ENCODE results near the gene LFNG. TPM values are rescaled to one million over a fixed set of nuclear protein-coding genes. Genes with fewer than 3 reads are reported as not detected.

The LFNG gene
- total RNA-seq, 1 donor from 2014 or later = 10.6 TPM

DNA sequence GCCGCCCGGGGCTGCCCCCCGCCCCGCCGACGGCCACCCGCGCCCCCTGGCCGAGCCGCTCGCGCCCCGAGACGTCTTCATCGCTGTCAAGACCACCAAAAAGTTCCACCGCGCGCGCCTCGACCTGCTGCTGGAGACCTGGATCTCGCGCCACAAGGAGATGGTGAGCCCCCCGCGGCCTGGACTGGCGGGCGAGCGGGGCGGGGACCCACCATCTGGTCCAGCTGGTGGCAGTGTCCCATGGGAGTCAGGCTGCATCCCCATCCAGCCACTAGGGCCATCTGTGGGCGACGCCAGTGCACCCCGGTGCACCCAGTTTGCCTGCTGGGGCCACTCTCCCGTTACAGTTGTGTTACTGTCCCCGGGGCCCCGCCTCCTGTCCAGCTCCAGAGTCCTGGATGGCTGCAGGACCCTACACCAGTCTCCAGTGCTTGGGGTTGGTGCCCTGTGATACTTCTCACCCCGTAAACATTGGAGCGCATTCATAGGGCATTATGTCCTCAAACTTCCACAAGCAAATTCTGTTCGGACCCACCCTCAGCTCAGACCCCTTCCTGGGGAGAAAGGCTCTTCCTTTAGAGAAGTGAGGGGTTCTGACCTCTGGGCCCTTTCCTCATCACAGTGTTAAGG is 672 bp downstream of the LFNG start:
- Mint-ChIP-seq H3K4me1 (ENCODE audit: low read depth) (peaks cover 22% of the 10 kb centered on the region), H3K27ac (no peak overlapping the region), H3K9me3 (ENCODE audit: low read depth) (no peaks in the 10 kb centered on the region), H3K4me3 (ENCODE audit: low read depth) (peak overlapping the region; percentile 82), H3K36me3 (ENCODE audit: insufficient read depth) (no peaks in the 10 kb centered on the region), H3K27me3 (peaks cover 32% of the 10 kb centered on the region)
- no peak for DNase-seq (ENCODE audit: low spot score, unreplicated experiment)
- TF ChIP-seq, protein P1, sequence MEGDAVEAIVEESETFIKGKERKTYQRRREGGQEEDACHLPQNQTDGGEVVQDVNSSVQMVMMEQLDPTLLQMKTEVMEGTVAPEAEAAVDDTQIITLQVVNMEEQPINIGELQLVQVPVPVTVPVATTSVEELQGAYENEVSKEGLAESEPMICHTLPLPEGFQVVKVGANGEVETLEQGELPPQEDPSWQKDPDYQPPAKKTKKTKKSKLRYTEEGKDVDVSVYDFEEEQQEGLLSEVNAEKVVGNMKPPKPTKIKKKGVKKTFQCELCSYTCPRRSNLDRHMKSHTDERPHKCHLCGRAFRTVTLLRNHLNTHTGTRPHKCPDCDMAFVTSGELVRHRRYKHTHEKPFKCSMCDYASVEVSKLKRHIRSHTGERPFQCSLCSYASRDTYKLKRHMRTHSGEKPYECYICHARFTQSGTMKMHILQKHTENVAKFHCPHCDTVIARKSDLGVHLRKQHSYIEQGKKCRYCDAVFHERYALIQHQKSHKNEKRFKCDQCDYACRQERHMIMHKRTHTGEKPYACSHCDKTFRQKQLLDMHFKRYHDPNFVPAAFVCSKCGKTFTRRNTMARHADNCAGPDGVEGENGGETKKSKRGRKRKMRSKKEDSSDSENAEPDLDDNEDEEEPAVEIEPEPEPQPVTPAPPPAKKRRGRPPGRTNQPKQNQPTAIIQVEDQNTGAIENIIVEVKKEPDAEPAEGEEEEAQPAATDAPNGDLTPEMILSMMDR (IDR thresholded peaks at IDR 0.05; ENCODE audit: unreplicated experiment) = peak; percentile 26

DNA sequence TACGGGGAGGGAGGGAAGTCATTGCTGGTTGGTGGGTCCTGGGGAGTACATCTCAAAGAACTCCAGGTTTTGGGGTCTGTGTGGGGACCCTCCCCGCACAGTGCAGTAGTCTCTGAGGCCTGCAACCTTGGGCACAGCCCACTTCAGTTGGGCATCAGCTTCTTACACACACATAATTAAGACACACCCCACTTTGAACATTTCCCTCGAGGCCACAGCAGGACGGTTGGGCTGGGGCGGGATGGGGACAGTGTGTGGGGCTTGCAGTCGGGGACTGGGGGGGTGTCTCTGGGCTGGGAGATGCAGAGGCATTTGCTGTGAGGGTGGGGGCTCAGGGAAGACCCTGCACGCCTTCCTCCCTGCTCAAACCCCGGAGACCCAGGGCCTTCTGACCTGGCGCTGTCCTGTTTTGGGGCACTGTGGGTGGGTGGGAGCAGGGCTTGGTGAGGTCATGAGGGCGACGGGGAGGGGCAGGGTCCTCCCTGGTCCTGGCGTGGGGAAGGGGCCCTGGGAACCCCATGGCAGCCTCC is 1.3 kb downstream of the LFNG start:
- no peaks in the 10 kb centered on the region for H3K9me3 Mint-ChIP-seq (ENCODE audit: low read depth)
- H3K4me1 Mint-ChIP-seq (ENCODE audit: low read depth) = peaks cover 22% of the 10 kb centered on the region
- H3K36me3 Mint-ChIP-seq (ENCODE audit: insufficient read depth) = no peaks in the 10 kb centered on the region
- H3K27me3 Mint-ChIP-seq = peaks cover 32% of the 10 kb centered on the region
- H3K4me3 Mint-ChIP-seq (ENCODE audit: low read depth) = peak overlapping the region; percentile 82
- TF ChIP-seq, protein P1 (IDR thresholded peaks at IDR 0.05; ENCODE audit: unreplicated experiment) = no peak
- no peak for DNase-seq (ENCODE audit: low spot score, unreplicated experiment)
- no peak overlapping the region for H3K27ac Mint-ChIP-seq

DNA sequence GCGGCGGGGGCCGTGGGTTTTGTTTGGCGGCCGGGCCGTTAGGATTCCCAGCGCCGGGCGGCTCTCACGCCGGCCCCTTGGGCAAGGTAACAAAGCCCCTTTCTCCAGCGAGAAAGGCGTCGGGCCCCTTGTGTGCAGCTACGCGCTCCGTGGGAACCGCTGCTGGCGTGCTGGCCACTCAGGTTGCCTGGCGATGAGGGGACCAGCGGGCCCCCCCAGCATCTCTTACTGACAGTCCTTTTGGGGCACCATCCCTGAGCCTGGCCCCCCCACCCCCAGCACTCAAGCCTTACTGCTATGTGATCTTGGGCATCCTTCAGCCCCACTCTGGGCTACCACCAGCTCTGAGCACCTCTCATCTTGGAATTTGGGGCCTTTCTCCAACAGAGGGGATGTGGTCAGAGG is 1.8 kb downstream of the LFNG start:
- Mint-ChIP-seq H3K4me1 (ENCODE audit: low read depth) (peaks cover 20% of the 10 kb centered on the region), H3K9me3 (ENCODE audit: low read depth) (no peaks in the 10 kb centered on the region), H3K36me3 (ENCODE audit: insufficient read depth) (no peaks in the 10 kb centered on the region), H3K27ac (no peak overlapping the region), H3K4me3 (ENCODE audit: low read depth) (peak overlapping the region; percentile 45), H3K27me3 (peaks cover 32% of the 10 kb centered on the region)
- no peak for DNase-seq (ENCODE audit: low spot score, unreplicated experiment)
- TF ChIP-seq, protein P1 (IDR thresholded peaks at IDR 0.05; ENCODE audit: unreplicated experiment) = no peak

DNA sequence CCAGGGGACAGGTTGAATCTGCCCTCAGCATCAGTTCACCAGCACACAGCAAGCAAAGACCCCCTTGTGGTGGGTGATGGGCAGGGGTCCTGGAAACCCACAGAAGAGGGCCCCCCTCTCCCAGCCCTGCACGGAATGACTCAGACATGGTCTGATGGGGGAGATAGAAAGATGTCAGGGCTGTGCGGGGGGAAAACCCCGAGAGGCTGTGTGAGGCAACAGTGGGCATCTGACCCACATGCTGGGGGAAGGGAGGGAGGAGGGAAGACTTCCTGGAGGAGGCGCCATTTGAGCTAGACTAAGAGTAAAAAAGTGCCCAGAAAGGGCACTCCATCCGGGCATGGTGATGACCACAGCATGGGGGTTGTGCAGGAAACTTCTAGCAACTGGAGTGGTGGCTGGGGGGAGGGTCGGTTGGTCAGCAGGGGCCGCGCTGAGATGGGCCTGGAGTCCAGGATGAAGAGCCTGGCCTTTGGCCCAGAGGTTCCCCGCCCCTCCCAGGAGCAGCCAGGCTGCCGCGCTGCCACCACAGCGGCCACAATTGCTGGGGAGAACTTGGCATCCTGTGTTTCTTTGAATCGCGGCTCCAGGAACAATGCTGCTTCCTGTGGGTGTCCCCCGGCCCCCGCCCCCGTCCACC is 2.5 kb downstream of the LFNG start:
- Mint-ChIP-seq H3K27ac (no peak overlapping the region), H3K4me1 (ENCODE audit: low read depth) (peaks cover 18% of the 10 kb centered on the region), H3K4me3 (ENCODE audit: low read depth) (peak overlapping the region; percentile 45), H3K27me3 (peaks cover 32% of the 10 kb centered on the region), H3K36me3 (ENCODE audit: insufficient read depth) (no peaks in the 10 kb centered on the region), H3K9me3 (ENCODE audit: low read depth) (no peaks in the 10 kb centered on the region)
- TF ChIP-seq, protein P1 (IDR thresholded peaks at IDR 0.05; ENCODE audit: unreplicated experiment) = no peak
- DNase-seq (ENCODE audit: low spot score, unreplicated experiment) = no peak

DNA sequence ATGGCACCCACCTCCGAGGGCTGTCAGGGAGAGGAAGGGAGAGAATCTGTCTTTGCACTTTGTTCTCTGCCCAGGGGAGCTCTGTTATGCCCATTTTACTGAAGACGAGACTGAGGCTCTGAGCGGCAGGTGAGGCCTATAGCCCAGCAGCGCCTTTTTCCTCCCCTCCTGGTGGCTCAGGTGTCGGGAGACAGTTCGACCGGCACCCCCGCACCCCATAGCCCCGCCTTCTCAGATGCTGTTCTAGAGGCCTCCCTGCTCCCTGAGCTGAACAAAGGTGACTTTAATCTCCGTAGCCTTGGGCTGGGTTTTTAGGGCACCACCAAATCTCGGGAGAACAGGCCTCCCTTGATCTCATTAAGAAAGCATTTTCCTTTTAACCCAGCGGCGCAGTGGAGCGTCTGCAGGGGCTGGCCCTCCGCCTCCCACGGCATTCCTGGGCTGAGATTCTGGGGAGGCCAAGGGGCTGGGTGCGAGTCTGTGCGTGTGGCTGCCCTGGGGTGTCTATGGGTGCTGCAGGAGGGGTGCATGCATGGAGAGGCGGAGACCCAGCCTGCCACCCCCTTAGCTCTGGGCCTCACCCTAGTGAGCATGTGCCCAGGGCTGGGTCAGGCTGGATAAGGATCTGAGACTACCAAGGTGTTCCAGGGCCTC is 3.3 kb downstream of the LFNG start:
- H3K4me1 Mint-ChIP-seq (ENCODE audit: low read depth) = peaks cover 18% of the 10 kb centered on the region
- no peaks in the 10 kb centered on the region for H3K36me3 Mint-ChIP-seq (ENCODE audit: insufficient read depth)
- TF ChIP-seq, protein P1 (IDR thresholded peaks at IDR 0.05; ENCODE audit: unreplicated experiment) = no peak
- no peak overlapping the region for H3K27ac Mint-ChIP-seq
- no peak for DNase-seq (ENCODE audit: low spot score, unreplicated experiment)
- peak overlapping the region; percentile 7 for H3K4me3 Mint-ChIP-seq (ENCODE audit: low read depth)
- H3K9me3 Mint-ChIP-seq (ENCODE audit: low read depth) = no peaks in the 10 kb centered on the region
- peaks cover 25% of the 10 kb centered on the region for H3K27me3 Mint-ChIP-seq
